H1 (cell line): ENCODE results near the gene ERICH3. TPM values are rescaled to one million over a fixed set of nuclear protein-coding genes. Genes with fewer than 3 reads are reported as not detected.

Experiments
- HDAC2 ChIP-seq, 2 experiments: fragments of 300-600 bp in 1 of 2; sonication (generic) in 1 of 2; IDR thresholded peaks; 2 replicates each; pipeline ENCODE4 v1.6.1; 2011 to 2012; ENCODE audit warnings: low read depth in 2 of 2, low read length in 2 of 2, mild to moderate bottlenecking in 2 of 2, moderate library complexity in 2 of 2, borderline replicate concordance in 1 of 2, inconsistent platforms in 1 of 2
- polyA plus RNA-seq, 7 experiments: library from polyadenylated mRNA; depleted of rRNA in 3 of 7; stranded (reverse) in 5 of 7; unstranded in 2 of 7; fragments of >200 nt in 5 of 7; fragments of 200-250 nt in 2 of 7; gene quantifications; 1 replicate in 5 of 7; 2 replicates in 1 of 7; 4 replicates in 1 of 7; pipeline versions ENCODE4 v1.2.1 to v1.2.3, GENCODE V29; 2011 to 2013; ENCODE audit warnings: missing spikeins in 2 of 7, mixed read lengths in 2 of 7
- total RNA-seq: library from RNA; stranded (reverse); fragmentation: NEBNext Ultra II Directional; extraction: Animal tissue kit (Norgen Biotek cat#: 25700); gene quantifications from 2 replicates; pipeline ENCODE4 v1.2.1, GENCODE V29; 2021

The ERICH3 gene
- total and polyA plus RNA-seq, 2 of the 8 experiments (the other 6 are each of a cell fraction or from before 2014, with no cell fraction given), result 0.02 TPM; not detected in 1

- no peak for TF ChIP-seq HDAC2 (IDR thresholded peaks at IDR 0.05; ENCODE audit: borderline replicate concordance in 1 of 2, low read depth in 2 of 2, low read length in 2 of 2)
- TF ChIP-seq, all 59 proteins: peak for 0
Measured at GRCh38 chr1:74703386-74704182, 30.0 kb upstream of the ERICH3 start (continued).
